NK-92 (cell line): ENCODE data around the gene GFI1B.
"Not testable (repeated sequence)": the region's sequence is repeated elsewhere in the genome, so short reads cannot be mapped to it uniquely, and the experiment has no call there.

Experiments used
- DNase-seq: peaks from one replicate; lab custom pipeline; 2025; ENCODE audit not compliant: unreplicated experiment; lab: John Stamatoyannopoulos, UW

Gene GFI1B

DNA sequence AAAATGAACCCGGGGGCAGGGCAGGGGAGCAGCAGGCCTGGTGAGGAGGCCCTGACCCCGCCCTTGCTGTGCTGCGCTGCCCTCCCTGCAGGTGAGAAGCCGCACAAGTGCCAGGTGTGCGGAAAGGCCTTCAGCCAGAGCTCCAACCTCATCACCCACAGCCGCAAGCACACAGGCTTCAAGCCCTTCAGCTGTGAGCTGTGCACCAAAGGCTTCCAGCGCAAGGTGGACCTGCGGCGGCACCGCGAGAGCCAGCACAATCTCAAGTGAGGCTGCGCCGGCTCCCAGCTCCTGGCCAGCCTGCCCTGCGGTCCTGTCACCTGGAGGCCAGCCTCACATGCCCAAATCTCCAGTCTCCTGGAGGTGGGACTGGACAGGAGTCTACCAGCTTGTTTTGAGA, 12.3 kb downstream of the GFI1B start:
- DNase-seq, result no peak

- no peak for DNase-seq
Measured at GRCh38 chr9:132991351-132992300, 13.1 kb downstream of the GFI1B start.

DNA sequence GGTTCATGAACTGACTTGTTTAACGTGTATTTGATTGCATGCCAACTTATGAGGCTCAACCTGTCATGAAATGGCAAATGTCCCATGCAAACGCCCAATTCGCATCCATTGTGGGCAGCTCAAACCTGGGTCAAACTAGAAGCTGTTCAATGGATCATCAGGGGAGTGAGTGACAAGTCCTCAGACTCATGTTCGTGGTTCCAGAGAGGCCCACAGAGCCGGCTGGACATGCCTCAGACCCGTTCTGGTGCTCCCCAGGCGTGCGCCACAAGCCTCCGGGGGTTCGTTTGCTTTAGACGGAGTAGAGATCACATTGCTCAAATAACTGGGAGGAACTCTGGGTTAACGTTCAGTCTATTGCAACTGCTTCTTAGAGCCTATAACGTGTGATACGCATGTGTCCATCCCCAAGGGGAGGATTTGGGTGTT, 15.0 kb downstream of the GFI1B start:
- no peak for DNase-seq

DNA sequence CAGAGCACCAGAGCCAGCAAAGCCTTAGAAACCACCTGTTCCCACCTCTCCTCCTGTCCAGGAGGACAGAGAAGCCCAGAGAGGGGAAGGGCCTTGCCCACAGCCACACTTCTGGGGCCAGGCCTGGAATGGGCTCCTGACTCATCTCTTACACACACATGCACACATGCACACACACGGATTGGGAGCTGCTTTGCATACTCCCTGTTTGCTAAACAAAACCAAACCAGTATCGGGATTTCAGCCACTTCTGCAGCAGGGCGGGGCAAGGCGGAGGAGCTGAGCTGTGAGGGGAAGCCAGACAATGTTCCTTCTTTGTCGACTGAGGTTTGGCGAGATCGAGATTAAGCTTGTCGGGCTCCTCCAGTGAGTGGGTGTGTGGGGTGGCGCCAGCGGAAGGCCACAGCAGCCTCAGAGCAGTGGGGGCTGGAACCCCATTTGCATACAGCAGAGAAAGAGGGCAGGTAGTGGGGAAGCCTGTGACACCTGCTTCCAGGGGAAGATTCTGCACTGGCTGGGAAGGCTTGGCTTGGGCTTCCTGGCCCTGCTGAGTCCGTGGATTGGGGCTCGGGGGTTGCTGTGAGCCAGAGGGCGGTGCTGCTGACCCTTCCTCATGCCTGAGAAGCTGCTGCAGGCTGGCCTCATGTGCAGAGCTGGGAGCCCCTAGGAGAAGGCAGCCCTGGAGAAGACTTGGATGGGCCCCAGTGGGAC, 16.1 kb downstream of the GFI1B start:
- DNase-seq, result no peak

- DNase-seq, result no peak
Measured at GRCh38 chr9:132995121-132995420, 16.6 kb downstream of the GFI1B start.

- no peak for DNase-seq
Measured at GRCh38 chr9:132995879-132996278, 17.4 kb downstream of the GFI1B start.

- DNase-seq, result no peak
Measured at GRCh38 chr9:132996526-132996925, 18.0 kb downstream of the GFI1B start.

- no peak for DNase-seq
Measured at GRCh38 chr9:132997591-132997990, 19.1 kb downstream of the GFI1B start.

- DNase-seq, result not testable (repeated sequence)
Measured at GRCh38 chr9:132998221-132998620, 19.7 kb downstream of the GFI1B start.

DNA sequence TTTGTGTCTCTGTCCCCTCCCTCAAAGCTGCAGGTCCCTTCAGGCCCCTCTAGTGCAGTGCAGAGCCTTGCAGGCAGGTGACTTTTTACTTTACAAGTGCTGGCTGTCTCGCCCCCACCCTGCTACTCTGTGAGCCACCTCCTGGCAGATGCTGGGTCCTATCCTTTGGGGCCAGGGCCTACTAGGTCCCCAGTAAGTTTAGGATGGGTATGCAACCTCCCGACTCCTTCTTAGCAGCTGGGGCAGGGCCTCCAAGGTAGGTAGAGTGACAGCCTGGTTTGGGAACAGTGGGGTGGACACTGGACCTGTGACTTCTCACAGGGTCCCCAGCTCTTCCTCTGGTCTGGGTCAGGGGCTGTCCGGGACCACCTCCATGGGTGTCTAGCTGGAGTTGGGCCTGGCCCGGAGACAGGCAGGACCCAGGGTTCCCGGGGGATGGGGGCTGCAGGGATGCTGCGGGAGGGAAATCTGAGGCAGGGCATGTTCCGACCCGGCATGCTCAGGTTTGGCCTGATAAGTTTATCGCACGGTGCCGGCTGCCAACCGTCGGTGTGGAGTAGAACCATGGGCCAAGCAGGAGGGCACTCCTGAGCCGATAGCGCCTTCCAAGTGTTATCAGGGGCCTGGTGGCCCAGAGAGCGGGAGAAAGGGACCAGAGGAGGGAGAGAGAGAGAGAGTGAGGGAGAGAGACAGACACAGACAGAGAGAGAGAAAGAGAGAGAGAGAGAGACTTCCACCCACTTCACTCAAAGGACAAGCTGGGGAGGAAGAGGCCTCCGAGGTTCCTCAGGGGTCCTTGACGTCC, 20.5 kb downstream of the GFI1B start:
- no peak for DNase-seq

DNA sequence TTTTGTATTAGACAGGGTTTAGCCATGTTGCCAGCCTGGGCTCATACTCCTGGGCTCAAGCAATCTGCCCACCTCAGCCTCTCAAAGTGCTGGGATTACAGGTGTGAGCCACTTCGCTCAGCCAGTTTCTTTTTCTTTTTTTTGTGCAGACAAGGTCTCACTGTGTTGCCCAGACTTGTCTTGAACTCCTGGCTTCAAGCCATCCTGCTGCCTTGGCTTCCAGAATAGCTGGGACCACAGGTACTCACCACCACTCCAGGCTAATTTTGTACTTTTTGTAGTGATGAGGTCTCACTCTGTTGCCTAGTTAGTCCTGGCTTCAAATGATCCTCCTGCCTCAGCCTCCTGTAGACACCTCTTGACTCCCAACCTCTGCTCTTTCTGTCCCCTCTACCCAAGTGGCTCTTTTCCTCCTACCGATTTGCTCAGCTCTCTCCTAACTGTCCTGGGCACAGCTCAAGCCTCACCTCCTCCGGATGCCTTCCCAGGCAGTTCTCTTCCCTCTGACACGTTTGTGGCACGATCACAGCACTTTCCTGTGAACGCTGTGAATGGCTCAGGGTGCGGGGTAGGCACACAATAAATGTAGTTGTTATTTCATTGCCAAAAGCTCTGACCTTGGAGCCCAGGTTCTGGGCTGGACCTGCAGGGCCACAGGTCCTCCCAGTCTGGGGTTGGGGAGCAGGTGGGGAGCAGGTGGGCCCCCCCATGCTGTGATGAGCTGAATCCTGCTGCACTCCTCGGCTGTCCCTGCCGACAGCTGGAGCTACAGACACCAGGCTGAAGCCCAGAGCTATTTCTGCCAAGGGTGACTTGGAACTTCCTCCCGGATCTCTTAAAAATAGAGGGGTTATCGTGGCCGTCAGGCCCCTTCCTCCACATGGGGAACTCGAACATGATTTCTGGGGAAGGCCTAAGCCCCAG, 23.9 kb downstream of the GFI1B start:
- no peak for DNase-seq

- DNase-seq, result no peak
Measured at GRCh38 chr9:133003071-133003461, 24.6 kb downstream of the GFI1B start.

- no peak for DNase-seq
Measured at GRCh38 chr9:133003671-133004090, 25.2 kb downstream of the GFI1B start.

GRCh38 chr9:133004091-133004998, 25.9 kb downstream of the GFI1B start:
- DNase-seq, result no peak

GRCh38 chr9:133004999-133005760, 26.7 kb downstream of the GFI1B start:
- no peak for DNase-seq

GRCh38 chr9:133005957-133006356, 27.5 kb downstream of the GFI1B start:
- DNase-seq, result no peak

DNA sequence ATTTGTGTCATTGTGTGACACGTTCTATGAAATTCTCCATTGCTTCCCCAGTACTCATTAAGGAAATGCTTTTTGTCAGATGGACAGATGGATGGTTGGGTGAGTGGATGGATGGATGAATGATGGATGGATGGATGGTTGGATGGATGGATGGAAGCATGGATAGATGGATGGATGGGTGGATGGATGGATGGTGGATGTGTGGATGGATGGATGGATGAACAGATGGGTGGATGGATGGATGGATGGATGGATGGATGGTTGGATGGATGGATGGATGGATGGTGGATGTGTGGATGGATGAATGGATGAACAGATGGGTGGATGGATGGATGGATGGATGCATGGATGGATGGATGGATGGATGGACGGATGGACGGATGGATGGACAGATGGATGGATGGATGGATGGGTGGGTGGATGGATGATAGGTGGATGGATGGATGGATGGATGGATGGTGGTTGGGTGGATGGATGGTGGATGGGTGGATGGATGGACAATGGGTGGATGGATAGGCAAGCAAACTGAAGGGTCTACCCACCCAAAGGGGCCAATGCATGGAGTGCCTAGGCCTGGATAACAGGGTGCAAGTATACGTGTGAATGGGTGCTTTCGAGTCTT, 28.3 kb downstream of the GFI1B start:
- no peak for DNase-seq

GRCh38 chr9:133008406-133008805, 29.9 kb downstream of the GFI1B start:
- DNase-seq, result no peak
